GM18868 (cell line): ENCODE results near the gene SLC35D1.
A peak's percentile ranks its signal among the peaks of the same experiment; 100 is the strongest.
"Not testable (repeated sequence)": the region's sequence is repeated elsewhere in the genome, so short reads cannot be mapped to it uniquely, and the experiment has no call there.

Source experiments
- ATAC-seq: cut with Tn5 transposase; IDR thresholded peaks from one replicate; pipeline ENCODE4 v1.9.1; 2021; ENCODE audit warnings: mild to moderate bottlenecking, moderate library complexity; ENCODE audit not compliant: unreplicated experiment

The SLC35D1 gene

GRCh38 chr1:67053785-67054772 is at the start of gene SLC35D1:
Gene SLC35D1 (minus strand): TSS chr1:67054148. CDS start chr1:67054013, 135 bp downstream.
- peak; percentile 76 for ATAC-seq

- ATAC-seq: no peak
These were observed 49.6 kb upstream of the SLC35D1 start for GRCh38 chr1:67103548-67103947.

GRCh38 chr1:67100833-67101232 is 46.9 kb upstream of the SLC35D1 start:
- ATAC-seq: no peak

GRCh38 chr1:67097305-67097704 is 43.4 kb upstream of the SLC35D1 start:
- no peak for ATAC-seq

- ATAC-seq: no peak
These were observed 40.2 kb upstream of the SLC35D1 start for GRCh38 chr1:67094191-67094590.

- ATAC-seq: no peak
These were observed 35.8 kb upstream of the SLC35D1 start for GRCh38 chr1:67089685-67090208.

- no peak for ATAC-seq
These were observed 34.5 kb upstream of the SLC35D1 start for GRCh38 chr1:67088440-67088839.

- ATAC-seq: no peak
These were observed 31.4 kb upstream of the SLC35D1 start for GRCh38 chr1:67085326-67085725.

GRCh38 chr1:67084765-67085318 is 30.9 kb upstream of the SLC35D1 start:
- no peak for ATAC-seq

- no peak for ATAC-seq
These were observed 24.3 kb upstream of the SLC35D1 start for GRCh38 chr1:67078291-67078690.

GRCh38 chr1:67077593-67077992 is 23.6 kb upstream of the SLC35D1 start:
- no peak for ATAC-seq

- no peak for ATAC-seq
These were observed 18.8 kb upstream of the SLC35D1 start for GRCh38 chr1:67072749-67073148.

- ATAC-seq: not testable (repeated sequence)
These were observed 13.7 kb upstream of the SLC35D1 start for GRCh38 chr1:67067655-67068054.

- no peak for ATAC-seq
These were observed 8.5 kb upstream of the SLC35D1 start for GRCh38 chr1:67062412-67062811.

- no peak for ATAC-seq
These were observed 7.3 kb upstream of the SLC35D1 start for GRCh38 chr1:67061266-67061665.

GRCh38 chr1:67060811-67061218 is 6.9 kb upstream of the SLC35D1 start:
- no peak for ATAC-seq

- no peak for ATAC-seq
These were observed 5.4 kb upstream of the SLC35D1 start for GRCh38 chr1:67059346-67059745.

- ATAC-seq: no peak
These were observed 4.8 kb upstream of the SLC35D1 start for GRCh38 chr1:67058761-67059160.

- no peak for ATAC-seq
These were observed 4.3 kb upstream of the SLC35D1 start for GRCh38 chr1:67058242-67058641.

- ATAC-seq: peak; percentile 37
These were observed 488 bp downstream of the SLC35D1 start for GRCh38 chr1:67053535-67053784.

GRCh38 chr1:67052741-67053534 is 1.0 kb downstream of the SLC35D1 start:
- ATAC-seq: no peak
